GM19455 (cell line): ENCODE measurements around the gene RP2.
A peak's percentile ranks its signal among the peaks of the same experiment; 100 is the strongest.

Experiments used
- ATAC-seq: cut with Tn5 transposase; IDR thresholded peaks from one replicate; pipeline ENCODE4 v1.9.1; 2021; ENCODE audit not compliant: unreplicated experiment

Gene RP2

GRCh38 chrX:46836701-46837557 is at the start of gene RP2:
TSS of gene RP2 (plus strand) at chrX:46837043. CDS start at chrX:46837101, 58 bp downstream.
- ATAC-seq: peak; percentile 91

- ATAC-seq: no peak
Observed at GRCh38 chrX:46788902-46789301, 47.9 kb upstream of the RP2 start.

- no peak for ATAC-seq
Observed at GRCh38 chrX:46791927-46792809, 44.7 kb upstream of the RP2 start.

GRCh38 chrX:46792810-46793188 is 44.0 kb upstream of the RP2 start:
- ATAC-seq: no peak

- no peak for ATAC-seq
Observed at GRCh38 chrX:46793386-46794143, 43.3 kb upstream of the RP2 start.

- no peak for ATAC-seq
Observed at GRCh38 chrX:46796574-46797191, 40.2 kb upstream of the RP2 start.

GRCh38 chrX:46803140-46803539 is 33.7 kb upstream of the RP2 start:
- no peak for ATAC-seq

- no peak for ATAC-seq
Observed at GRCh38 chrX:46805270-46805669, 31.6 kb upstream of the RP2 start.

GRCh38 chrX:46811121-46811520 is 25.7 kb upstream of the RP2 start:
- no peak for ATAC-seq

- ATAC-seq: no peak
Observed at GRCh38 chrX:46812445-46812844, 24.4 kb upstream of the RP2 start.

GRCh38 chrX:46814966-46815365 is 21.9 kb upstream of the RP2 start:
- ATAC-seq: no peak

GRCh38 chrX:46819136-46819535 is 17.7 kb upstream of the RP2 start:
- no peak for ATAC-seq

- no peak for ATAC-seq
Observed at GRCh38 chrX:46820391-46821100, 16.3 kb upstream of the RP2 start.

- ATAC-seq: no peak
Observed at GRCh38 chrX:46823481-46823880, 13.4 kb upstream of the RP2 start.

GRCh38 chrX:46831765-46832327 is 5.0 kb upstream of the RP2 start:
- ATAC-seq: no peak

- ATAC-seq: no peak
Observed at GRCh38 chrX:46837558-46838485, 979 bp downstream of the RP2 start.

- no peak for ATAC-seq
Observed at GRCh38 chrX:46838486-46838870, 1.6 kb downstream of the RP2 start.

GRCh38 chrX:46838974-46839480 is 2.2 kb downstream of the RP2 start:
- ATAC-seq: no peak

- ATAC-seq: no peak
Observed at GRCh38 chrX:46840946-46841345, 4.1 kb downstream of the RP2 start.
